HFFc6 (cell line): ENCODE data around the gene DPP4. TPM values are rescaled to one million over a fixed set of nuclear protein-coding genes. Genes with fewer than 3 reads are reported as not detected.

Experiments used
- DNase-seq: peaks from one replicate; pipeline ENCODE4 v3.0.0-alpha.2; 2018
- H3K27ac Mint-ChIP-seq: 2 replicates; pipeline ENCODE4 v1.8.0; 2020; ENCODE audit warnings: mild to moderate bottlenecking, mixed read lengths
- H3K27me3 Mint-ChIP-seq: 2 replicates; pipeline ENCODE4 v1.8.0; 2021; ENCODE audit warnings: mild to moderate bottlenecking, moderate library complexity, mixed read lengths; ENCODE audit not compliant: insufficient read depth
- H3K36me3 Mint-ChIP-seq: 2 replicates; pipeline ENCODE4 v1.8.0; 2021; ENCODE audit warnings: low read depth, mixed read lengths
- H3K4me1 Mint-ChIP-seq: 2 replicates; pipeline ENCODE4 v1.8.0; 2020; ENCODE audit warnings: low read depth, mixed read lengths
- H3K4me3 Mint-ChIP-seq: 2 replicates; pipeline ENCODE4 v1.8.0; 2020; ENCODE audit warnings: mild to moderate bottlenecking, moderate library complexity, mixed read lengths
- H3K9me3 Mint-ChIP-seq: 2 replicates; pipeline ENCODE4 v1.8.0; 2020; ENCODE audit warnings: mild to moderate bottlenecking, mixed read lengths
- total RNA-seq, 6 experiments: library from RNA; stranded (reverse); fragmentation: NEBNext Ultra II Directional; extraction: Animal tissue kit (Norgen Biotek cat#: 25700); gene quantifications; 2 replicates in 1 of 6; 3 replicates in 5 of 6; pipeline ENCODE4 v1.2.3, GENCODE V29; 2021
- TF ChIP-seq, protein P1 (sequence below): fragments of 200-600 bp; sonication (generic); IDR thresholded peaks from 2 replicates; pipeline ENCODE4 v1.5.0; 2021; ENCODE audit warnings: antibody characterized with exemption, mild to moderate bottlenecking

The DPP4 gene
- total RNA-seq, 6 experiments from 2014 or later = 30.7 to 44.1 (median 36.4) TPM

DNA sequence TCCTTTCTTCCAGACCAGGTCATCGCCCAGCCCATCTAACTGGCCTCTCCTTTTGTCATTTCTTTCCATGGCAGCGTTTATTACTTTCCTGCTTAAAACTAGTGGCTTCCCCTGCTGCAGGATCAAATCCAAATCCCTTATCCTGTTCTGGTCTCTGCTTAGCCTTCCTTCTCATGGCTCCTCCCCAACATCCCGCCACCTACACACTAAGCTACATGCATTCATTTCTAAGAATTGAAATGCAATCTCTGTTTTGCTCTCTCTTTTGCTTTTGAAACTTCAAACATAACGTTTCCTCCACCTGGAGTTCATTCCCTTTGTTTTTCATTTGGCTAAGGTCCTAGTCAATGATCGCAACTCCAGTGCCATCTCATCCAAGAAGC lies 18.0 kb upstream of the DPP4 start:
- H3K27ac Mint-ChIP-seq = peak overlapping the region; percentile 93

DNA sequence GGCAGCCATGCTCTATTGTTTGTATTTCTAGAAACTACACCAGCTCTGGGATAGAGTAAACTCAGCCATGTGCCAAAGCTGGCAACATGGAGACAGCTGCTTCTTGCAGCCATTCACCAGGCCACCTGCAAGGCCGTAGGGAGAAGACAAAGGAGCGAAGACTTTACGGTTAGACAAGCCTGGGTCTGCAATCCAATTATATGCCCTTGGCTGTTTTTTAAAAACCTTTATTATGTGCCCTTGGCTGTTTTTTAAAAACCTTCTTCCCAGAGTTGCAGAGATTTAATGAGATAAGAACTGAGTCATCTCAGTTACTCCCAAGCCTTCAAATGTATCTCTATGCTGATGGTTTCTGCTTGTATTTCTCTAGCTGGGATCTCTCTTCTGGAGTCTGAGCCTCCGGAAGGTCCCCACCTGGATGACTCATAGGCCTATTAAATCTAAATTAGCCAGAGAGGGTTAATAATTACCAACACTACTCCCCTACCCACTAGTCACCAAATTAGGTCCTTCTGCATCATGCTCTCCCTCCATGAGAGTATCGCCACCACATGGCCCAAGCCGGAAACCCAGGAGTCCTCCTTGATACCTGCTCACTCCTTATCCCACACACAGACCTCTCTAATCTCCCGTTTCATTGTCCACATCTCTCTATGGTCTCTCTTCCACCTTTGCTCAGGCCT lies 17.5 kb upstream of the DPP4 start:
- Mint-ChIP-seq H3K36me3 (no peaks in the 10 kb centered on the region), H3K27ac (peak overlapping the region; percentile 93)

More for the DNA sequence above, 18.0 kb upstream of the DPP4 start:
- DNase-seq = no peak
- Mint-ChIP-seq H3K27me3 (no peaks in the 10 kb centered on the region), H3K4me3 (peak overlapping the region; percentile 23; the same call in 1 of the 2 replicates), H3K4me1 (peaks cover 72% of the 10 kb centered on the region), H3K9me3 (no peaks in the 10 kb centered on the region), H3K36me3 (no peaks in the 10 kb centered on the region)
- TF ChIP-seq, protein P1, sequence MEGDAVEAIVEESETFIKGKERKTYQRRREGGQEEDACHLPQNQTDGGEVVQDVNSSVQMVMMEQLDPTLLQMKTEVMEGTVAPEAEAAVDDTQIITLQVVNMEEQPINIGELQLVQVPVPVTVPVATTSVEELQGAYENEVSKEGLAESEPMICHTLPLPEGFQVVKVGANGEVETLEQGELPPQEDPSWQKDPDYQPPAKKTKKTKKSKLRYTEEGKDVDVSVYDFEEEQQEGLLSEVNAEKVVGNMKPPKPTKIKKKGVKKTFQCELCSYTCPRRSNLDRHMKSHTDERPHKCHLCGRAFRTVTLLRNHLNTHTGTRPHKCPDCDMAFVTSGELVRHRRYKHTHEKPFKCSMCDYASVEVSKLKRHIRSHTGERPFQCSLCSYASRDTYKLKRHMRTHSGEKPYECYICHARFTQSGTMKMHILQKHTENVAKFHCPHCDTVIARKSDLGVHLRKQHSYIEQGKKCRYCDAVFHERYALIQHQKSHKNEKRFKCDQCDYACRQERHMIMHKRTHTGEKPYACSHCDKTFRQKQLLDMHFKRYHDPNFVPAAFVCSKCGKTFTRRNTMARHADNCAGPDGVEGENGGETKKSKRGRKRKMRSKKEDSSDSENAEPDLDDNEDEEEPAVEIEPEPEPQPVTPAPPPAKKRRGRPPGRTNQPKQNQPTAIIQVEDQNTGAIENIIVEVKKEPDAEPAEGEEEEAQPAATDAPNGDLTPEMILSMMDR = no peak; the same call in 1 of the 2 replicates

DNA sequence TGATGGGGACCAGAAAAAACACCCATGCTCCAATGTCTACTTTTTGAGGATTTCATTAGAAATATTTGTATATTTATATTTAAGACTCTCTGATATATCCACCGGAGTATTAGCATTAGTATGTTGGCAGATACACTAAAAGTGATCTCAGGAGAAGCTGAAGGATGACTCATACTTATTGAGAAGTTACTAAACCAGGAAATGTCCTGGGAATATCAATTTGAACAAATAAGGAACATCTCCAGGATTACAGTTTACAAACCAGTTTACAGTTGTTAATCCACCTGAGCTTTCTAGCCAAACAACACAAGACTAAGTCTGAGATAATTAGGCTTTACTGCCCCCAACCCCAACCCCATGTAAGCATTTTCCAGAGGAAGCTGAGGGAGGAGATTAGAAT lies 16.1 kb upstream of the DPP4 start:
- Mint-ChIP-seq H3K36me3 (no peaks in the 10 kb centered on the region), H3K27ac (peak overlapping the region; percentile 75), H3K4me3 (no peak overlapping the region), H3K4me1 (peaks cover 91% of the 10 kb centered on the region), H3K27me3 (no peaks in the 10 kb centered on the region), H3K9me3 (no peaks in the 10 kb centered on the region)
- DNase-seq = peak; percentile 39
- TF ChIP-seq, protein P1 = no peak

More for the DNA sequence above, 17.5 kb upstream of the DPP4 start:
- no peaks in the 10 kb centered on the region for H3K27me3 Mint-ChIP-seq
- H3K9me3 Mint-ChIP-seq = no peaks in the 10 kb centered on the region
- DNase-seq = peak; percentile 69
- TF ChIP-seq, protein P1 = peak; percentile 62
- H3K4me1 Mint-ChIP-seq = peaks cover 77% of the 10 kb centered on the region
- H3K4me3 Mint-ChIP-seq = peak overlapping the region; percentile 11

DNA sequence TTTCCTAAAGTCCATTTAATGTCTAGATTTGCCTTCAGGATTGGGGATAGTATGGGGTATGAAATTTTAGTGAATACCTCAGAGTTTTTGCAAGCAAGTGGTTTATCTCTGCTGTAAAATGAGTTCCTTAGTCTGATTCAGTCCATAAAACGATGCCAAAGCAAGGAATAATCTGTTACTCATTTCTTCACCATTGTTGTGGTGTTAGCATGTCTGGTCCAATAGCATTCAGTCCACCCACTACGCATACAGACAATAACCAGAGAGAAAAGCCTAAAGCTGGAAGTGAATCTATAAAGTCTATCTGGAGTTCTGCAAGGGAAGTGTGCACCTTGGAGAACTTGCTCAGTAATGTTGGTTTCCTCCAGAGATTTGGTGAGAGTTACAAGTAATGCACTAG lies 12.9 kb upstream of the DPP4 start:
- Mint-ChIP-seq H3K4me3 (no peak overlapping the region), H3K4me1 (peaks cover 84% of the 10 kb centered on the region), H3K9me3 (no peaks in the 10 kb centered on the region), H3K27me3 (0 out of 2 replicates have a peak, but pooled peaks cover 5% of the 10 kb centered on the region), H3K36me3 (peaks cover 6% of the 10 kb centered on the region; the same call in 1 of the 2 replicates), H3K27ac (peak overlapping the region; percentile 84; the same call in 1 of the 2 replicates)
- TF ChIP-seq, protein P1 = no peak
- peak; percentile 70 for DNase-seq

DNA sequence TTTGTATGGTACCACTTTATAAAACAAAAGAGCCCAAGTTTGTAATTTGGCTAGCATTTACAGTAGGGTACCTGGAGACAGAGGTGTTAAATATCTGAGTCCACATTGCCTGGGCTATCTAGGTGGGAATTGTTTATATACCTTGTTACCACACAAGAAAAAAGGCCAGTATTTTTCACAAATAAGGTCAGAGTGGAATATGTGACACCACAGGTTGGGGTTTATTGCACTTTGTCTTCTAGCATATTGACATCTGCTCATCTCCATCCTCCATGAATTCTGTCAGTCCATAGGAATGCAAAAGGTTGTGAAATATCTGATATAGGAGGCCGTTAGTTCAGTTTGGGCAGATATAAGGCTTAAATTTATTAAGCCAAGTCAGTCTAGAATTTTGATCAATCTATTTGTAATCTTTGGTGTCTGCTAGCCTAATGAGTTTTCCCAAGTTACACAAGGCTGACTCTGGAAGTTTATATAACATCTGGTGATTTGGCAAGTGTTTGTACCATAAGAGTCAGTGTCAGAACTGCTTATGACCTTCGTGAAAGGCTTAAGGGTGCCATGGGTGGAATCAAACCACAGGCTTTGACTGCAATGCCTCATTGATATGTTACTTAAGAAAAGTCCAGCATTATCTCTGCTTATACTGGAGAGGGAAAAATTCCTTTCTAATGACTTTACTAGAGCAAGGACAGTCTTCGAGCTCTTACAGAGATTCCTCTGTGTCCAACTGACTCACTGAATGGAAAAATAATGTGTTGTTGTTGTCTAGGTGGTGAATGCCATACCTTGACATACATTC lies 11.3 kb upstream of the DPP4 start:
- DNase-seq = peak; percentile 89
- peaks cover under 1% of the 10 kb centered on the region for H3K9me3 Mint-ChIP-seq
- peak overlapping the region; percentile 67 for H3K4me3 Mint-ChIP-seq
- TF ChIP-seq, protein P1 = no peak
- H3K27ac Mint-ChIP-seq = peak overlapping the region; percentile 84
- H3K4me1 Mint-ChIP-seq = peaks cover 68% of the 10 kb centered on the region
- peaks cover 6% of the 10 kb centered on the region; the same call in 1 of the 2 replicates for H3K36me3 Mint-ChIP-seq
- H3K27me3 Mint-ChIP-seq = 0 out of 2 replicates have a peak, but pooled peaks cover 5% of the 10 kb centered on the region
